Transverse colon (tissue), 3 donors: ENCODE measurements around the gene UNC5C.

Source experiments
- POLR2A ChIP-seq: fragments of 450-650 bp; IDR thresholded peaks from one replicate; pipeline ENCODE4 v1.6.1; 2016; ENCODE audit warnings: antibody characterized with exemption, mild to moderate bottlenecking, moderate library complexity
- TF ChIP-seq, protein P1 (sequence below), 5 experiments: fragments of 200-600 bp in 3 of 5; fragments of 450-650 bp in 2 of 5; sonication (generic) in 3 of 5; IDR thresholded peaks; 1 replicate in 2 of 5; 2 replicates in 3 of 5; pipeline ENCODE4 v1.5.1; 2016 to 2017; ENCODE audit warnings: antibody characterized with exemption in 5 of 5, inconsistent platforms in 3 of 5, mild to moderate bottlenecking in 2 of 5, moderate library complexity in 1 of 5

DNA sequence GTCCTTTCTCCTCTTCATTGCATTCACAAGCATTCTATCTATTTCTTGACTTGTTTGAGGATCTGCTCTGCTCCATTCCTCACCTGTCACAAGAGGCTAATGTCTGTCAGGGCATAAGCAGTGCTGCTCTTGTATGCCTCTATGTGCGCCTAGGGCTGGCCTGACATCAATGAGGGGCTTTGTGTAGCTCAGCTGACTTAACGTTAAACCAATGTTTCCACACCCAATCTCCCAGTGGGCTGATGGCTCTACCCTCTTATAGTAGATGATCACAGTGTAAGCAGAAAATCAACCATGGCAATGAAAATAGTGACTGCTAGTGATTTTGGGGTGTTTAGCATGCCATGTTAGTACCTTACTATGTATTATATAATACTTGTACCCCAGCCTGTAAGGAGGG is 139.0 kb downstream of the UNC5C start:
- TF ChIP-seq, protein P1, sequence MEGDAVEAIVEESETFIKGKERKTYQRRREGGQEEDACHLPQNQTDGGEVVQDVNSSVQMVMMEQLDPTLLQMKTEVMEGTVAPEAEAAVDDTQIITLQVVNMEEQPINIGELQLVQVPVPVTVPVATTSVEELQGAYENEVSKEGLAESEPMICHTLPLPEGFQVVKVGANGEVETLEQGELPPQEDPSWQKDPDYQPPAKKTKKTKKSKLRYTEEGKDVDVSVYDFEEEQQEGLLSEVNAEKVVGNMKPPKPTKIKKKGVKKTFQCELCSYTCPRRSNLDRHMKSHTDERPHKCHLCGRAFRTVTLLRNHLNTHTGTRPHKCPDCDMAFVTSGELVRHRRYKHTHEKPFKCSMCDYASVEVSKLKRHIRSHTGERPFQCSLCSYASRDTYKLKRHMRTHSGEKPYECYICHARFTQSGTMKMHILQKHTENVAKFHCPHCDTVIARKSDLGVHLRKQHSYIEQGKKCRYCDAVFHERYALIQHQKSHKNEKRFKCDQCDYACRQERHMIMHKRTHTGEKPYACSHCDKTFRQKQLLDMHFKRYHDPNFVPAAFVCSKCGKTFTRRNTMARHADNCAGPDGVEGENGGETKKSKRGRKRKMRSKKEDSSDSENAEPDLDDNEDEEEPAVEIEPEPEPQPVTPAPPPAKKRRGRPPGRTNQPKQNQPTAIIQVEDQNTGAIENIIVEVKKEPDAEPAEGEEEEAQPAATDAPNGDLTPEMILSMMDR (IDR thresholded peaks at IDR 0.05) = no peak
- no peak for TF ChIP-seq POLR2A
